Neural progenitor cell (in vitro differentiated cells): Measurements from ENCODE around the gene BRD2. TPM values are rescaled to one million over a fixed set of nuclear protein-coding genes. Genes with fewer than 3 reads are reported as not detected.
A peak's percentile ranks its signal among the peaks of the same experiment; 100 is the strongest.

ENCODE experiments used
- DNase-seq: peaks from one replicate; pipeline ENCODE4 v3.0.0-alpha.2; 2016; ENCODE audit warnings: low spot score
- H2AFZ ChIP-seq: fragments of 200-600 bp; sonication (generic); replicated peaks from 2 replicates; pipeline ENCODE4 v1.6.1; 2016; ENCODE audit warnings: antibody characterized with exemption
- H3F3A ChIP-seq: fragments of 200-600 bp; sonication (generic); 2 replicates; pipeline ENCODE4 v1.6.1; 2016; ENCODE audit warnings: antibody characterized with exemption, low read depth
- H3K27ac ChIP-seq: fragments of 200-600 bp; sonication (generic); 2 replicates; pipeline ENCODE4 v1.5.1; 2016; ENCODE audit warnings: mild to moderate bottlenecking
- H3K27me3 ChIP-seq: fragments of 200-600 bp; sonication (generic); 2 replicates; pipeline ENCODE4 v1.6.1; 2016; ENCODE audit warnings: mild to moderate bottlenecking, moderate library complexity
- H3K36me3 ChIP-seq: fragments of 200-600 bp; sonication (generic); 2 replicates; pipeline ENCODE4 v1.5.1; 2016
- H3K4me1 ChIP-seq: fragments of 200-600 bp; sonication (generic); 2 replicates; pipeline ENCODE4 v1.6.1; 2016; ENCODE audit warnings: mixed run types
- H3K4me2 ChIP-seq: fragments of 200-600 bp; sonication (generic); 2 replicates; pipeline ENCODE4 v1.6.1; 2016
- H3K4me3 ChIP-seq: fragments of 200-600 bp; sonication (generic); 2 replicates; pipeline ENCODE4 v1.5.1; 2016
- H3K79me2 ChIP-seq: fragments of 200-600 bp; sonication (generic); 2 replicates; pipeline ENCODE4 v1.6.1; 2016; ENCODE audit warnings: low read depth
- H3K9ac ChIP-seq: fragments of 200-600 bp; sonication (generic); 2 replicates; pipeline ENCODE4 v1.6.1; 2016
- H3K9me3 ChIP-seq: fragments of 200-600 bp; sonication (generic); 2 replicates; pipeline ENCODE4 v1.5.1; 2016; ENCODE audit warnings: low read depth
- H4K20me1 ChIP-seq: fragments of 200-600 bp; sonication (generic); 2 replicates; pipeline ENCODE4 v1.6.1; 2016; ENCODE audit warnings: low read depth
- H3K27ac Mint-ChIP-seq: 3 replicates; pipeline ENCODE4 v1.8.0; 2021; ENCODE audit warnings: mixed read lengths
- H3K27me3 Mint-ChIP-seq: 2 replicates; pipeline ENCODE4 v1.8.0; 2022; ENCODE audit warnings: low read depth, mild to moderate bottlenecking, inconsistent platforms, moderate library complexity, mixed read lengths; ENCODE audit not compliant: insufficient read depth
- H3K36me3 Mint-ChIP-seq: 3 replicates; pipeline ENCODE4 v1.8.0; 2021; ENCODE audit warnings: mixed read lengths
- H3K4me1 Mint-ChIP-seq: 3 replicates; pipeline ENCODE4 v1.8.0; 2021; ENCODE audit warnings: mixed read lengths
- H3K4me3 Mint-ChIP-seq: 3 replicates; pipeline ENCODE4 v1.8.0; 2021; ENCODE audit warnings: mild to moderate bottlenecking, moderate library complexity, mixed read lengths
- H3K9me3 Mint-ChIP-seq: 3 replicates; pipeline ENCODE4 v1.8.0; 2020; ENCODE audit warnings: mixed read lengths
- EZH2 ChIP-seq: fragments of 200-600 bp; sonication (generic); IDR thresholded peaks from 2 replicates; pipeline ENCODE4 v1.6.1; 2017; ENCODE audit warnings: antibody characterized with exemption, mild to moderate bottlenecking, moderate library complexity
- EZH2phosphoT487 ChIP-seq: fragments of 200-600 bp; sonication (generic); IDR thresholded peaks from 2 replicates; pipeline ENCODE4 v1.6.1; 2017; ENCODE audit warnings: antibody characterized with exemption
- total RNA-seq: library from RNA; depleted of rRNA; stranded (reverse); fragments of >200 nt; gene quantifications from 2 replicates; pipeline ENCODE4 v1.2.3, GENCODE V29; 2015; ENCODE audit warnings: low replicate concordance
- TF ChIP-seq, protein P1 (sequence below): fragments of 200-600 bp; sonication (generic); IDR thresholded peaks from 2 replicates; pipeline ENCODE4 v1.5.1; 2017; ENCODE audit warnings: antibody characterized with exemption, mild to moderate bottlenecking

BRD2 gene
- total RNA-seq, 1 donor from 2014 or later = 202 TPM

DNA sequence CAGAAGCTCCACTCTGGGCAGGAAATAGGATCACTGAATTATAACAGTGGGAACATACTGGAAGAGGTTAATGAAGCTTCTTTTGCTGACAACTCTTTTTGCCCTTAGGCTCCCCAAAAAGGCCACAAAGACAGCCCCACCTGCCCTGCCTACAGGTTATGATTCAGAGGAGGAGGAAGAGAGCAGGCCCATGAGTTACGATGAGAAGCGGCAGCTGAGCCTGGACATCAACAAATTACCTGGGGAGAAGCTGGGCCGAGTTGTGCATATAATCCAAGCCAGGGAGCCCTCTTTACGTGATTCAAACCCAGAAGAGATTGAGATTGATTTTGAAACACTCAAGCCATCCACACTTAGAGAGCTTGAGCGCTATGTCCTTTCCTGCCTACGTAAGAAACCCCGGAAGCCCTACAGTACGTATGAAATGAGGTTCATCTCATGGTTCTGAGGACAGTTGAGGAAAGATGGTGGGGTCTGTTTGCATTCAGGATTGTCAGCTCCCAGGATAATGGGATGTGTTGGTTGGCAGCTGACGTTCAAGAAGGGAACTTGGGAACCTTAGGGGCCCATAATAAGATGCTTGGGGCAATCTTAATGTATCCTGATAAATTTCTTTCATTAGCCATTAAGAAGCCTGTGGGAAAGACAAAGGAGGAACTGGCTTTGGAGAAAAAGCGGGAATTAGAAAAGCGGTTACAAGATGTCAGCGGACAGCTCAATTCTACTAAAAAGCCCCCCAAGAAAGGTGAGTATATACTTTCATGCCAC lies 11.5 kb downstream of the BRD2 start:
- no peak overlapping the region for H3K27ac Mint-ChIP-seq
- TF ChIP-seq, protein P1, sequence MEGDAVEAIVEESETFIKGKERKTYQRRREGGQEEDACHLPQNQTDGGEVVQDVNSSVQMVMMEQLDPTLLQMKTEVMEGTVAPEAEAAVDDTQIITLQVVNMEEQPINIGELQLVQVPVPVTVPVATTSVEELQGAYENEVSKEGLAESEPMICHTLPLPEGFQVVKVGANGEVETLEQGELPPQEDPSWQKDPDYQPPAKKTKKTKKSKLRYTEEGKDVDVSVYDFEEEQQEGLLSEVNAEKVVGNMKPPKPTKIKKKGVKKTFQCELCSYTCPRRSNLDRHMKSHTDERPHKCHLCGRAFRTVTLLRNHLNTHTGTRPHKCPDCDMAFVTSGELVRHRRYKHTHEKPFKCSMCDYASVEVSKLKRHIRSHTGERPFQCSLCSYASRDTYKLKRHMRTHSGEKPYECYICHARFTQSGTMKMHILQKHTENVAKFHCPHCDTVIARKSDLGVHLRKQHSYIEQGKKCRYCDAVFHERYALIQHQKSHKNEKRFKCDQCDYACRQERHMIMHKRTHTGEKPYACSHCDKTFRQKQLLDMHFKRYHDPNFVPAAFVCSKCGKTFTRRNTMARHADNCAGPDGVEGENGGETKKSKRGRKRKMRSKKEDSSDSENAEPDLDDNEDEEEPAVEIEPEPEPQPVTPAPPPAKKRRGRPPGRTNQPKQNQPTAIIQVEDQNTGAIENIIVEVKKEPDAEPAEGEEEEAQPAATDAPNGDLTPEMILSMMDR = no peak
- TF ChIP-seq EZH2 (no peak), EZH2phosphoT487 (no peak)
- H3K9me3 Mint-ChIP-seq = no peaks in the 10 kb centered on the region
- no peaks in the 10 kb centered on the region for H3K9me3 ChIP-seq
- peaks cover 59% of the 10 kb centered on the region for H3K79me2 ChIP-seq
- peak overlapping the region; percentile 27 for H3K4me3 Mint-ChIP-seq
- peaks cover 17% of the 10 kb centered on the region for H3K27me3 Mint-ChIP-seq
- no peak for DNase-seq
- peaks cover 65% of the 10 kb centered on the region for H3K36me3 Mint-ChIP-seq
- H3K4me2 ChIP-seq = no peak overlapping the region
- H3F3A ChIP-seq = peaks cover 97% of the 10 kb centered on the region
- H3K27ac ChIP-seq = no peak overlapping the region
- no peaks in the 10 kb centered on the region for H3K27me3 ChIP-seq
- peaks cover 95% of the 10 kb centered on the region for H4K20me1 ChIP-seq
- H2AFZ ChIP-seq = no peak overlapping the region
- H3K4me1 Mint-ChIP-seq = peaks cover 26% of the 10 kb centered on the region
- peaks cover 47% of the 10 kb centered on the region for H3K36me3 ChIP-seq
- no peak overlapping the region for H3K9ac ChIP-seq
- peaks cover 10% of the 10 kb centered on the region for H3K4me1 ChIP-seq
- no peak overlapping the region for H3K4me3 ChIP-seq

DNA sequence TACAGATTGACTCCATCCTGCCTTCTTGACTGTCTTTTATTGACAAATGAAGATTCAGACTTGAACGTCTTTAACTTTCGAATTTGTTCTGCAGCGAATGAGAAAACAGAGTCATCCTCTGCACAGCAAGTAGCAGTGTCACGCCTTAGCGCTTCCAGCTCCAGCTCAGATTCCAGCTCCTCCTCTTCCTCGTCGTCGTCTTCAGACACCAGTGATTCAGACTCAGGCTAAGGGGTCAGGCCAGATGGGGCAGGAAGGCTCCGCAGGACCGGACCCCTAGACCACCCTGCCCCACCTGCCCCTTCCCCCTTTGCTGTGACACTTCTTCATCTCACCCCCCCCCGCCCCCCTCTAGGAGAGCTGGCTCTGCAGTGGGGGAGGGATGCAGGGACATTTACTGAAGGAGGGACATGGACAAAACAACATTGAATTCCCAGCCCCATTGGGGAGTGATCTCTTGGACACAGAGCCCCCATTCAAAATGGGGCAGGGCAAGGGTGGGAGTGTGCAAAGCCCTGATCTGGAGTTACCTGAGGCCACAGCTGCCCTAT lies 12.2 kb downstream of the BRD2 start:
- Histone ChIP-seq H3K79me2 (peaks cover 53% of the 10 kb centered on the region), H3K9me3 (no peaks in the 10 kb centered on the region), H3K4me1 (peaks cover 4% of the 10 kb centered on the region), H3F3A (peaks cover 92% of the 10 kb centered on the region), H3K4me2 (no peak overlapping the region), H3K9ac (no peak overlapping the region), H3K36me3 (peaks cover 44% of the 10 kb centered on the region), H3K27me3 (no peaks in the 10 kb centered on the region), H3K4me3 (no peak overlapping the region), H4K20me1 (peaks cover 88% of the 10 kb centered on the region), H2AFZ (no peak overlapping the region), H3K27ac (no peak overlapping the region)
- Mint-ChIP-seq H3K4me3 (no peak overlapping the region), H3K9me3 (no peaks in the 10 kb centered on the region), H3K36me3 (peaks cover 58% of the 10 kb centered on the region), H3K4me1 (peaks cover 22% of the 10 kb centered on the region), H3K27me3 (peaks cover 17% of the 10 kb centered on the region), H3K27ac (no peak overlapping the region)
- no peak for DNase-seq
- TF ChIP-seq, protein P1 = no peak
- TF ChIP-seq EZH2phosphoT487 (no peak), EZH2 (no peak)

GRCh38 chr6:32982084-32982701 lies 13.8 kb downstream of the BRD2 start:
- Histone ChIP-seq H3K4me3 (no peak overlapping the region), H3K9me3 (no peaks in the 10 kb centered on the region), H3F3A (peaks cover 76% of the 10 kb centered on the region), H2AFZ (no peak overlapping the region), H4K20me1 (peaks cover 72% of the 10 kb centered on the region), H3K4me2 (no peak overlapping the region), H3K27me3 (no peaks in the 10 kb centered on the region), H3K79me2 (peaks cover 36% of the 10 kb centered on the region), H3K4me1 (no peaks in the 10 kb centered on the region), H3K36me3 (peaks cover 30% of the 10 kb centered on the region), H3K27ac (peak overlapping the region; percentile 74), H3K9ac (no peak overlapping the region)
- peaks cover 17% of the 10 kb centered on the region for H3K27me3 Mint-ChIP-seq
- peaks cover 42% of the 10 kb centered on the region for H3K36me3 Mint-ChIP-seq
- H3K9me3 Mint-ChIP-seq = no peaks in the 10 kb centered on the region
- H3K4me1 Mint-ChIP-seq = peaks cover 11% of the 10 kb centered on the region
- H3K4me3 Mint-ChIP-seq = no peak overlapping the region
- no peak for DNase-seq
- TF ChIP-seq, protein P1 = no peak
- TF ChIP-seq EZH2 (no peak), EZH2phosphoT487 (no peak)
- H3K27ac Mint-ChIP-seq = no peak overlapping the region
